Bronchial epithelial cell (primary cell): ENCODE results near the gene ADARB2. TPM values are rescaled to one million over a fixed set of nuclear protein-coding genes. Genes with fewer than 3 reads are reported as not detected.

ENCODE experiments used
- DNase-seq: peaks from one replicate; pipeline ENCODE4 v3.0.0-alpha.2; 2010; ENCODE audit warnings: low read depth
- FAIRE-seq: peaks from 2 replicates; lab custom pipeline; 2011; peaks lifted over from hg19 to GRCh38; lab: Jason Lieb, UNC
- H3K27me3 ChIP-seq: 2 replicates; pipeline ENCODE4 v1.5.1; 2011; ENCODE audit warnings: low read length; ENCODE audit not compliant: control insufficient read depth, insufficient read depth
- H3K36me3 ChIP-seq: 2 replicates; pipeline ENCODE4 v1.5.1; 2011; ENCODE audit warnings: low read length; ENCODE audit not compliant: control insufficient read depth, insufficient read depth
- H3K4me3 ChIP-seq: 2 replicates; pipeline ENCODE4 v1.5.1; 2011; ENCODE audit warnings: mild to moderate bottlenecking, low read depth, low read length, control low read depth
- CTCF ChIP-seq: IDR thresholded peaks from 2 replicates; pipeline ENCODE4 v1.5.1; 2011; ENCODE audit warnings: mild to moderate bottlenecking, moderate library complexity, low read length, control low read depth, inconsistent platforms; ENCODE audit not compliant: insufficient read depth, severe bottlenecking
- total RNA-seq: library from RNA; depleted of rRNA; stranded (reverse); fragments of >200 nt; gene quantifications from 2 replicates; pipeline ENCODE4 v1.2.1, GENCODE V29; 2014

The ADARB2 gene
- total RNA-seq, 1 donor from 2014 or later = not detected

DNA sequence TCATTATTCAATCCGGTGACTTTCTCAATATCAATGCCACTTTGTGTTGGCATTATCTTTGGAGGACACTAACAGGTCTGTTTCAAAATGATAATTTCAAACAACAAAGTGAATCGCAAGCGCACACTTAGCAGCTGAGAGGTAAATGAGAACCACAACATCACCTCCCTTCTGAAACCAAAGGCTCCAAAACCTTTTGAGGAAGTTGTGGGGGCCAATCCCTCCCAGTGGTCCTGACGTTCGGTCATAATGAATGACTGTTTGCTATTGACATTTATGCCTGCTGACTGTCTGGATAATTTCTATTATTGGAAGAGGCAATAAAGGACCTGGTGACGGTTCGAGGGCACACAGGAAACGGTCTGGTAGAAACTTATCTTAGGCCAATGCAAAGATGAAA, 1.8 kb downstream of the ADARB2 start:
- Histone ChIP-seq H3K27me3 (peaks cover 23% of the 10 kb centered on the region), H3K36me3 (no peaks in the 10 kb centered on the region), H3K4me3 (no peak overlapping the region)
- no peak for TF ChIP-seq CTCF
- DNase-seq (no peak), FAIRE-seq (no peak)

GRCh38 chr10:1734288-1734687, 3.0 kb downstream of the ADARB2 start:
- H3K4me3 ChIP-seq = no peak overlapping the region
- no peaks in the 10 kb centered on the region for H3K36me3 ChIP-seq
- DNase-seq (no peak), FAIRE-seq (no peak)
- peaks cover 23% of the 10 kb centered on the region for H3K27me3 ChIP-seq
- no peak for TF ChIP-seq CTCF

- no peak for FAIRE-seq
- DNase-seq = no peak
- H3K4me3 ChIP-seq = no peak overlapping the region
- H3K36me3 ChIP-seq = no peaks in the 10 kb centered on the region
- H3K27me3 ChIP-seq = peaks cover 21% of the 10 kb centered on the region
- TF ChIP-seq CTCF = no peak
These were observed 3.6 kb downstream of the ADARB2 start for GRCh38 chr10:1733720-1734119.

- DNase-seq (peak; percentile 68), FAIRE-seq (no peak)
- peaks cover 17% of the 10 kb centered on the region for H3K27me3 ChIP-seq
- no peak for TF ChIP-seq CTCF
- H3K4me3 ChIP-seq = no peak overlapping the region
- H3K36me3 ChIP-seq = no peaks in the 10 kb centered on the region
These were observed 4.7 kb downstream of the ADARB2 start for GRCh38 chr10:1732564-1732996.

- H3K36me3 ChIP-seq = no peaks in the 10 kb centered on the region
- no peak overlapping the region for H3K4me3 ChIP-seq
- no peak for TF ChIP-seq CTCF
- no peak for FAIRE-seq
- peaks cover 10% of the 10 kb centered on the region for H3K27me3 ChIP-seq
- no peak for DNase-seq
These were observed 5.7 kb downstream of the ADARB2 start for GRCh38 chr10:1731592-1731991.

GRCh38 chr10:1729751-1730150, 7.6 kb downstream of the ADARB2 start:
- DNase-seq = no peak
- no peak for TF ChIP-seq CTCF
- FAIRE-seq = no peak
- Histone ChIP-seq H3K4me3 (no peak overlapping the region), H3K36me3 (no peaks in the 10 kb centered on the region), H3K27me3 (no peaks in the 10 kb centered on the region)
